ENCODE data around the gene ACSL1. TPM values are rescaled to one million over a fixed set of nuclear protein-coding genes. Genes with fewer than 3 reads are reported as not detected.

The ACSL1 gene
- total RNA-seq, 1 donor from 2014 or later, result 18.0 TPM

DNA sequence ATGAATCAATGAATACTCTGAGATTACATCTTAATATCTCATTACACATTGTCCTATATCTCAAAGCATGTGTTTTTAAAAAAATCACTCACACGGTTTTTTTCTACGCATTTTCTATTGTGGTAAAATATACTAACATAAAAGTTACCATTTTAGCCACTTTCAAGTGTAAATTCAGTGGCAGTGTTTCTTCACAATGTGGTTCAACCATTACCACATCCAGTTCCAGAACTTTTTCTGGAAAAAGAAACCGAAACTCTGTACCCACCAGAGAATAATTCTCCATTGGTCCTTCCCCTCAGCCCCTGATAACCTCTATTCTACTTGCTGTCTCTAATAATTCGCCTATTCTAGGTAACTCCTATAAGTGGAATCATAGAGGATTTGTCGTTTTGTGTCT is 35.3 kb upstream of the ACSL1 start:
- Mint-ChIP-seq H3K27me3 (ENCODE audit: low read depth) (peaks cover 29% of the 10 kb centered on the region), H3K36me3 (no peaks in the 10 kb centered on the region), H3K4me3 (no peak overlapping the region), H3K9me3 (no peaks in the 10 kb centered on the region), H3K4me1 (no peaks in the 10 kb centered on the region), H3K27ac (no peak overlapping the region)
- TF ChIP-seq, protein P1, sequence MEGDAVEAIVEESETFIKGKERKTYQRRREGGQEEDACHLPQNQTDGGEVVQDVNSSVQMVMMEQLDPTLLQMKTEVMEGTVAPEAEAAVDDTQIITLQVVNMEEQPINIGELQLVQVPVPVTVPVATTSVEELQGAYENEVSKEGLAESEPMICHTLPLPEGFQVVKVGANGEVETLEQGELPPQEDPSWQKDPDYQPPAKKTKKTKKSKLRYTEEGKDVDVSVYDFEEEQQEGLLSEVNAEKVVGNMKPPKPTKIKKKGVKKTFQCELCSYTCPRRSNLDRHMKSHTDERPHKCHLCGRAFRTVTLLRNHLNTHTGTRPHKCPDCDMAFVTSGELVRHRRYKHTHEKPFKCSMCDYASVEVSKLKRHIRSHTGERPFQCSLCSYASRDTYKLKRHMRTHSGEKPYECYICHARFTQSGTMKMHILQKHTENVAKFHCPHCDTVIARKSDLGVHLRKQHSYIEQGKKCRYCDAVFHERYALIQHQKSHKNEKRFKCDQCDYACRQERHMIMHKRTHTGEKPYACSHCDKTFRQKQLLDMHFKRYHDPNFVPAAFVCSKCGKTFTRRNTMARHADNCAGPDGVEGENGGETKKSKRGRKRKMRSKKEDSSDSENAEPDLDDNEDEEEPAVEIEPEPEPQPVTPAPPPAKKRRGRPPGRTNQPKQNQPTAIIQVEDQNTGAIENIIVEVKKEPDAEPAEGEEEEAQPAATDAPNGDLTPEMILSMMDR (IDR thresholded peaks at IDR 0.05; ENCODE audit: unreplicated experiment), result no peak
- no peak for DNase-seq (ENCODE audit: low spot score in 2 of 2, unreplicated experiment in 2 of 2)

DNA sequence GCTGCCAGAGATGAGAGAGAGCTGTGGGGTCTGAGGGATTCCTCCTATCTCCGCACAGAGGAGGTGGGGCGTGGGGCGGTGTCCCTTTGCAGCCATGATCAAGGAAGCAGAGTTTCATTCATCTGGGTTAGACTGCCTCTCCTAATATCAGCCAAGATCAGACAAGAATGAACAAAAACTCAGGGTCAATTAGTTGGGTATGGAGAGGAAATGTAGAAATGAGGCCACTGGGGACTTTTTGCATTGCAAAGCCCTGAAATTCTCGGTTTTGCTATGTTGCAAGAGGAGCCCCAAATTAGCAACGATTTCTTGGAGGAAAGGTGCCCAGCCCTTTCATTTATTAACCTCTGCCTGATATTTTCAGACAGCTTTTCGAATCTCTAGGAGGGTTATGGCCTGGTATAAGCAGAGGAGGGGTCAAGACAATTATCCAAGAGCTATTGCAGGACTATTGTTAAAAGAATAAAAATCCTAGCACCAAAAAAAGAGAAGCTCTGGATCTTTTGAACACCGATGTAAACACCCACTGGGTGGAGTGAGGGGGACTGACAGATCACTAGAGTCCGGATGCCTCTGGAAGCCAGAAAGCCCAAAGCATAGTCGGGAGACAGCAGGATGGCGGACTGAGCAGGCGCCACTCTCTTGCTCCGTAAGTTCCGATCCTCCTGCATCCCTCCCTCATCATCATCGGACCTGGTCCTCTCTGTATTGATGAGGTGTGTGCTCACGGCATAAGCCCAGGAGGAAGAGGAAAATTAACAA is 34.4 kb upstream of the ACSL1 start:
- no peaks in the 10 kb centered on the region for H3K9me3 Mint-ChIP-seq
- peaks cover 29% of the 10 kb centered on the region for H3K27me3 Mint-ChIP-seq (ENCODE audit: low read depth)
- no peaks in the 10 kb centered on the region for H3K36me3 Mint-ChIP-seq
- H3K4me1 Mint-ChIP-seq, result no peaks in the 10 kb centered on the region
- no peak overlapping the region for H3K4me3 Mint-ChIP-seq
- no peak overlapping the region for H3K27ac Mint-ChIP-seq
- TF ChIP-seq, protein P1 (IDR thresholded peaks at IDR 0.05; ENCODE audit: unreplicated experiment), result no peak
- DNase-seq (ENCODE audit: low spot score in 2 of 2, unreplicated experiment in 2 of 2), result no peak

DNA sequence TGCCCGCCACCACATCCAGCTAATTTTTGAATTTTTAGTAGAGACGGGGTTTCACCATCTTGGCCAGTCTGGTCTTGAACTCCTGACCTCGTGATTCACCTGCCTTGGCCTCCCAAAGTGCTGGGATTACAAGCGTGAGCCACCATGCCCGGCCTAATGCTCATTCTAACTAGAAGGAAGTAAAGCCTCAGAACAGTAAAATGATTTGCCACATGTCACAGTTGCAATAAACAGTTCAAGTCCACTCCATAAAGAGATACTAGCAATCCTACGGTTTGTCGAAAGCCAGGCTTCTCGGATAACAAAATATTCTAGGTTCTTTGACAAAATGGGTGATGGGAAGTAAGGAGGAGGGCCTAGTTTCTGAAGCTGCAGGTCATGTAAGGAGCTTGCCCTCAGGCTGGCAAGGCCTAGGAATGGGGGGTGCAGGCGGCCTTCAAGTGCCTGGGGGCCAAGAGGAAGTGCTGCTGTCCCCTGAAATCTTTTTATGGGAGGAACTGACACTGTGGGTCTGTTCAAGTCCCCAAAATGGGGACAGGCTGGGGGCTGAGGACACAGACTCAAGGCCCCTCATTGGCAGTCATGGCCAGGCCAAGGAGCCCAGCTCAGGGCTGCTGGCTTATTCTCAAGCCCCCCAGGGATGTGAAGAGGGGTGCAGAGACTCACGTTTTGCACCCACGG is 31.8 kb upstream of the ACSL1 start:
- H3K27ac Mint-ChIP-seq, result no peak overlapping the region

DNA sequence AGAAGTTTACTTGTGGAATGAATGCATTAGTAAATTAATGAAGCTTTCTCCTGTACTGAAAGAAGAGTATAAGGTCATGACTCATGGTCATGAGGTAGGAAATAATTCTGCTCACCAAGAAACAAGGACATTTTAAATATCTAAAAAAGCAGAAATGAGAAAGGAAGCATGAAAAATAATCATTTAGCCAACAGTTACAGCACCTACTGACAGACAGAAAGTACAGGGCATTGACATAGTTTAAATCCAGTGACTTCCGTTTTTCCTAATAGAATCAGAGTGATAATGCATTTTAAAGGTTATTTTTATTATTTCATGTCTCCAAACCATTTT is 30.5 kb upstream of the ACSL1 start:
- Mint-ChIP-seq H3K36me3 (no peaks in the 10 kb centered on the region), H3K4me1 (no peaks in the 10 kb centered on the region), H3K27me3 (ENCODE audit: low read depth) (peaks cover 10% of the 10 kb centered on the region), H3K27ac (no peak overlapping the region), H3K9me3 (no peaks in the 10 kb centered on the region), H3K4me3 (no peak overlapping the region)
- DNase-seq (ENCODE audit: low spot score in 2 of 2, unreplicated experiment in 2 of 2), result no peak
- TF ChIP-seq, protein P1 (IDR thresholded peaks at IDR 0.05; ENCODE audit: unreplicated experiment), result no peak

More for the DNA sequence above, 31.8 kb upstream of the ACSL1 start:
- no peaks in the 10 kb centered on the region for H3K4me1 Mint-ChIP-seq
- no peak overlapping the region for H3K4me3 Mint-ChIP-seq
- TF ChIP-seq, protein P1 (IDR thresholded peaks at IDR 0.05; ENCODE audit: unreplicated experiment), result no peak
- H3K9me3 Mint-ChIP-seq, result no peaks in the 10 kb centered on the region
- no peak for DNase-seq (ENCODE audit: low spot score in 2 of 2, unreplicated experiment in 2 of 2)
- H3K27me3 Mint-ChIP-seq (ENCODE audit: low read depth), result peaks cover 19% of the 10 kb centered on the region
- no peaks in the 10 kb centered on the region for H3K36me3 Mint-ChIP-seq

DNA sequence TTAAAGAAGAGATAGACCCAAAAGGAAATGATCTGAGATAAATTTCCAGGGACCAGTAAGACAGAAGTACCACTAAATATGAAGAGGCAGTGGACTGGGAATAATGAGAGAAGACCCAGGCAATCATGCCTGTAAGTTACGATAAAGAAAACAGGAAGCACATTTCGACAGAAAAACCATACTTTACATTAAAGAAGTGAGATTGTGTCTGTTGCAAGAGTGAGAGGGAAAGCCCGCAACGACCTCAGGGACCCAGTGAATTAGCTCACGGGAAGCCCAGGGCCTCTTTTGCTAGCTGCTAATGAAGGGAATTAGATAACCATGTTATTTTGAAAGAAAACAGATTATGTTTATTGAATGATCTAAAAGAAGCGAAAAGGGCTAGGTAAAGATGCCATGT is 28.9 kb upstream of the ACSL1 start:
- TF ChIP-seq, protein P1 (IDR thresholded peaks at IDR 0.05; ENCODE audit: unreplicated experiment), result no peak
- Mint-ChIP-seq H3K4me1 (no peaks in the 10 kb centered on the region), H3K36me3 (no peaks in the 10 kb centered on the region)

More for the DNA sequence above, 28.9 kb upstream of the ACSL1 start:
- Mint-ChIP-seq H3K27ac (no peak overlapping the region), H3K27me3 (ENCODE audit: low read depth) (peaks cover 10% of the 10 kb centered on the region), H3K9me3 (no peaks in the 10 kb centered on the region), H3K4me3 (no peak overlapping the region)
- no peak for DNase-seq (ENCODE audit: low spot score in 2 of 2, unreplicated experiment in 2 of 2)

Measured in mesothelial cell of epicardium (in vitro differentiated cells).